Ovary (tissue), 9 donors: ENCODE measurements around the gene COL27A1. TPM values are rescaled to one million over a fixed set of nuclear protein-coding genes. Genes with fewer than 3 reads are reported as not detected.

ENCODE experiments used
- DNase-seq, 5 donors: peaks; one replicate each; pipeline ENCODE4 v3.0.0-alpha.2; 2019 to 2020
- H3K27ac ChIP-seq, 2 donors: fragments of 200-600 bp; one replicate each; pipeline versions ENCODE4 v1.5.1 to v1.8.0; 2019 to 2022
- H3K27me3 ChIP-seq: fragments of 200-600 bp; one replicate; pipeline ENCODE4 v1.8.0; 2022
- H3K36me3 ChIP-seq: fragments of 200-600 bp; sonication (generic); one replicate; pipeline ENCODE4 v1.5.1; 2019
- H3K4me1 ChIP-seq: one replicate; pipeline ENCODE4 v1.8.1; 2013; ENCODE audit warnings: mild to moderate bottlenecking, moderate library complexity; ENCODE audit not compliant: insufficient read depth
- H3K4me3 ChIP-seq: fragments of 200-600 bp; sonication (generic); one replicate; pipeline ENCODE4 v1.5.1; 2017
- H3K9me3 ChIP-seq, 2 donors: fragments of 200-600 bp in 1 of 2; sonication (generic) in 1 of 2; one replicate each; pipeline versions ENCODE4 v1.5.1 to v1.8.1; 2013 to 2019; ENCODE audit warnings: mild to moderate bottlenecking in 1 of 2, moderate library complexity in 1 of 2
- CTCF ChIP-seq, 3 donors: fragments of 450-650 bp in 2 of 3; fragments of 200-600 bp in 1 of 3; IDR thresholded peaks; one replicate each; pipeline versions ENCODE4 v1.5.1 to v1.8.0; 2016 to 2022; ENCODE audit warnings: antibody characterized with exemption in 3 of 3, mild to moderate bottlenecking in 1 of 3
- EP300 ChIP-seq: sonication (generic); formaldehyde crosslinking; IDR thresholded peaks from one replicate; pipeline ENCODE4 v1.6.1; 2017; ENCODE audit warnings: antibody characterized with exemption
- POLR2A ChIP-seq: fragments of 450-650 bp; IDR thresholded peaks from one replicate; pipeline ENCODE4 v1.6.1; 2017; ENCODE audit warnings: antibody characterized with exemption, mild to moderate bottlenecking, moderate library complexity
- WGBS, 3 donors: extraction: QIAGEN DNeasy Blood & Tissue Kit in 1 of 3; methylation state at CpG; one replicate each; pipeline versions ENCODE4 v1.1.5 to v1.1.7; 2013 to 2017; 5-methylcytosine and 5-hydroxymethylcytosine counted together
- intact Hi-C, 4 donors: fragments of 100-400 bp; cut with DNase I; formaldehyde crosslinking; loops; one replicate each; pipeline versions ENCODE4 v1.11.0 to v1.15.1; 2022 to 2023
- polyA plus RNA-seq, 2 donors: library from polyadenylated mRNA; stranded (reverse); fragments of 200-250 nt in 1 of 2; fragments of 350-450 nt in 1 of 2; fragmentation: Illumina TruSeq in 1 of 2; extraction: RNeasy Lipid Tissue Mini Kit (QIAGEN cat#74804) in 1 of 2; gene quantifications; one replicate each; pipeline ENCODE4 v1.2.3, GENCODE V29; 2013 to 2014
- total RNA-seq, 7 donors: library from RNA; depleted of rRNA in 2 of 7; stranded (reverse); fragments of >200 nt in 2 of 7; fragmentation: NEBNext Ultra II Directional in 3 of 7; extraction: Animal tissue kit (Norgen Biotek cat#: 25700) in 3 of 7; gene quantifications; one replicate each; pipeline versions ENCODE4 v1.1.0 to v1.2.4, GENCODE V29; 2016 to 2023
- donor health status: DM: no; HTN: no; CAD: no; lungs with moderate emphysema.
- donor health status: DM: no; HTN: no; CAD: no.
- donor health status: Bipolar disorder and iron deficiency.
- donor health status: DM: yes; HTN: yes; CAD: no.
- donor health status: DM: no; HTN: no; CAD: no.
- donor health status: DM: yes; HTN: yes; CAD: no.

COL27A1 gene
- total and polyA plus RNA-seq, 9 donors = 5.2 to 91.2 (median 16.8) TPM

DNA sequence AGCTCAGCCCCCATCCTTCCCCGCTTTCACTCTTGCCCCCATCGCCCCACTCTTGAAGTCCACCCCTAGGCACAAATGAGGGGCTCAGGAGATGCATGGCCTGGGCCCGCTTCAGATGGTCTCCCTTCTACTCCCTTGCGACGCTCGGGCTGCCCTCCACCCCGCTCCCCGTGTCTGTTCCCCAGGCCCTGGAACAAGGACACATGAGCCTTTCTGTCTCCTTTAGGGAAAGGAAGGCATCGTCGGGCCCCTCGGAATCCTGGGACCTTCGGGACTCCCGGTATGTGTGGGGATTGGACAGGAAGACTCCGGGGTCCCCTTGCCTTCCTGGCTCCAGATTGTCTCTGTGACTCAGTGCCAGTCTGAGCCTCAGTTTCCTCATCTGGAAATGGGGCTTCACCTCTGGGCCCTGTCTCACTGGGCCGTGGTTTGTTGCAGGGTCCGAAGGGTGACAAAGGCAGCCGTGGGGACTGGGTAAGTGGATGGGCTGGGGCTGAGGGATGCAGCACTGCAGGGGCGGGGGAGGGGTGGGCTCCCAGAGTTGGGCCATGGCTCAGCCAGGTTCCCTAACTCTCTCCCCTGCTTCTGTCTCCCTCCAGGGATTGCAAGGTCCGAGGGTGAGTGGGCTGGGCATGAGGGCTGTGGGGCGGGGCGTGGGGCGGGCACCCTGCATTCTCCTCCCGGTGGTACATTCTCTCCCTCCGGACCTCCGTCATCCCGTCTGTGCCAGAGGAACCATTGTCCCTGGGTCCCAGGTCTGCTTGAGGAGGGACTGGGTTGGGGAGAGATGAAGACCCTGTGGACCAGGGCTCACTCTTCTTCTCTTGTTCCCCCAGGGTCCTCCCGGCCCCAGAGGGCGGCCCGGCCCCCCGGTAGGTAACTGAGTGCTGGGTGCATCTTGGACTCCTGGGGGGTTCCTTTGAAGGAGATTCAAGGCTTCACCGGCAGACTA, 145.8 kb downstream of the COL27A1 start:
- Histone ChIP-seq H3K36me3 (no peaks in the 10 kb centered on the region), H3K4me3 (no peak overlapping the region), H3K27me3 (no peaks in the 10 kb centered on the region), H3K27ac (no peak overlapping the region), H3K4me1 (peaks cover 5% of the 10 kb centered on the region), H3K9me3 (no peaks in the 10 kb centered on the region)
- intact Hi-C loops = loop anchor here in 1 of 4 donors (5.0 kb wide), 1 partner anchor 144 kb away; the partner anchor contains the start of gene COL27A1
- DNase-seq = peak in 4 of 5 donors; percentile 7 to 23 (median 12)
- TF ChIP-seq POLR2A (no peak), EP300 (no peak), CTCF (IDR thresholded peaks at IDR 0.05) (no peak)
- WGBS, 3 donors = 91 to 93% (median 93%) methylated on average over 28 to 31 of the region's 31 CpGs

DNA sequence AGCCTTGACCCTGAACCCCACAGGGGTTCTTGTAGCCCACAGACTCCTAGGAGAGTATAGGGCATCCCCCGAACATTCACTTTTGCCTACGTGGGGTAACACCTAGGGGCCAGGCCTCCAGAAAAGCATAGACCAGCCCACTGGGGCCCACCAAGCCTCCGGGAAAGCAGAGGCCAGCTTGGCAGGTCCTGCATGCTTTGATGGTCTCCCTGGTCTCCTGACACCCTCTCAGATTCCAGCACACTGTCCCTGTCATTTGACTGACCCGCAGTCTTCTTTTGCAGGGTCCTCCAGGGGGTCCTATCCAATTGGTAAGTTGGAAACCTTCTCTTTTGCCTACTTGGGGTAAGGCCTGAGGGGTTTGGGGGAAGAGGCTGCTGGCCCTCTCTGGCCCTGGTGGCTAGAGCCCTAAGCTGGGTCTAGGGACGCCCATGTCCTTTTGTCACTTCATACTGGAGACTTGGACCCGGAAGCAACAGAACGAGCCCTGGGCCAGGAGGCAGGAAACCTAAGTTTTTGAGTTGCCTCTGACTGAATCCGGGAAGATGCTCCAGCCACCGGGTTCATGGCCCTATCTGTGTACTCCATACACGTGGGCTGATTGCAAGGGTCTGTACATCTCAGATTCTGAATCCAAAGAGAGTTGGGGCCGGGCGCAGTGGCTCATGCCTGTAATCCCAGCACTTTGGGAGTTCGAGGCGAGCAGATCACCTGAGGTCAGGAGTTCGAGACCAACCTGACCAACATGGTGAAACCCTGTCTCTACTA, 146.6 kb downstream of the COL27A1 start:
- Histone ChIP-seq H3K27ac (no peak overlapping the region), H3K4me1 (peaks cover 6% of the 10 kb centered on the region), H3K36me3 (no peaks in the 10 kb centered on the region), H3K4me3 (no peak overlapping the region), H3K27me3 (no peaks in the 10 kb centered on the region), H3K9me3 (no peaks in the 10 kb centered on the region)
- intact Hi-C loops = loop anchor here in 1 of 4 donors (5.0 kb wide), 1 partner anchor 145 kb away; the partner anchor contains the start of gene COL27A1
- peak in 4 of 5 donors; percentile 4 to 25 (median 12) for DNase-seq
- TF ChIP-seq CTCF (IDR thresholded peaks at IDR 0.05) = no peak
- no peak for TF ChIP-seq POLR2A
- TF ChIP-seq EP300 = no peak
- WGBS, 3 donors = 85 to 88% (median 87%) methylated on average over 15 of the region's 15 CpGs

GRCh38 chr9:114302727-114303126, 147.4 kb downstream of the COL27A1 start:
- Histone ChIP-seq H3K4me3 (no peak overlapping the region), H3K36me3 (no peaks in the 10 kb centered on the region), H3K27ac (no peak overlapping the region), H3K9me3 (no peaks in the 10 kb centered on the region), H3K27me3 (no peaks in the 10 kb centered on the region), H3K4me1 (peaks cover 6% of the 10 kb centered on the region)
- no peak for TF ChIP-seq EP300
- intact Hi-C loops = loop anchor here in 1 of 4 donors (5.0 kb wide), 1 partner anchor 145 kb away; the partner anchor contains the start of gene COL27A1
- DNase-seq = peak in 4 of 5 donors; percentile 1 to 12 (median 5)
- WGBS, 3 donors = 64 to 78% (median 67%) methylated on average over 6 of the region's 6 CpGs

DNA sequence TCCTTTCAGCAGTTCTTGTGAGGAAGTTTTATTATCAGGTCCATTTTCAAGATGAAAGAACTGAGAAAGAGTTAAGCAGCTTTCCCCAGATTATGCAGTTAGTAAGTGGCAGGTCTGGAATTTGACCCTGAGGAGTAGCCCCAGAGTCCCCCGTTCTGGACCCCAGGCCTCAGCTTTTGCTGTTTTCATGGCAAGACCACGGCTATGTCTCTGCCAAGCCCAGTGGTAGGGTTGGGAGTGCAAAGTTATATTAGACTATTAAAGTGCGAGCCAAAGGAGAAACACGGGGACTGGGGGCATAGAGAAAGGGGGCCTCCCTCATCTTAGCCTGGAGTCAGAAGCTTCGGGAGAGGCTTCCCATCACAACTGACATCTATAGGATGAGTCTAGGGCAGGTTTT, 148.2 kb downstream of the COL27A1 start:
- no peak for TF ChIP-seq EP300
- no peak for TF ChIP-seq CTCF (IDR thresholded peaks at IDR 0.05)
- no peak for TF ChIP-seq POLR2A
- DNase-seq = peak in 4 of 5 donors; percentile 1 to 12 (median 8)
- Histone ChIP-seq H3K27me3 (no peaks in the 10 kb centered on the region), H3K4me1 (peaks cover 6% of the 10 kb centered on the region), H3K4me3 (no peak overlapping the region), H3K27ac (no peak overlapping the region), H3K9me3 (no peaks in the 10 kb centered on the region), H3K36me3 (no peaks in the 10 kb centered on the region)
- intact Hi-C loops = loop anchor here in 1 of 4 donors (5.0 kb wide), 1 partner anchor 146 kb away; the partner anchor contains the start of gene COL27A1
- 72 to 95% (median 82%) methylated on average over 5 of the region's 5 CpGs for WGBS, 3 donors
